ENCODE measurements around the gene NDRG4.

NDRG4 gene

GRCh38 chr16:58536278-58536677, 36.3 kb downstream of the NDRG4 start:
- no peak for TF ChIP-seq CTCF (IDR thresholded peaks at IDR 0.05)
- Mint-ChIP-seq H3K4me1 (no peaks in the 10 kb centered on the region), H3K27me3 (ENCODE audit: low read depth, poor library complexity) (no peaks in the 10 kb centered on the region), H3K9me3 (no peaks in the 10 kb centered on the region), H3K36me3 (ENCODE audit: low read depth) (peaks cover 92% of the 10 kb centered on the region), H3K27ac (no peak overlapping the region), H3K4me3 (no peak overlapping the region)
- no peak for DNase-seq

GRCh38 chr16:58537124-58537906, 37.4 kb downstream of the NDRG4 start:
- Mint-ChIP-seq H3K9me3 (no peaks in the 10 kb centered on the region), H3K4me1 (no peaks in the 10 kb centered on the region), H3K27ac (no peak overlapping the region), H3K36me3 (ENCODE audit: low read depth) (peaks cover 84% of the 10 kb centered on the region), H3K4me3 (no peak overlapping the region), H3K27me3 (ENCODE audit: low read depth, poor library complexity) (no peaks in the 10 kb centered on the region)
- TF ChIP-seq CTCF (IDR thresholded peaks at IDR 0.05): no peak
- DNase-seq: no peak

- no peak for TF ChIP-seq CTCF (IDR thresholded peaks at IDR 0.05)
- Mint-ChIP-seq H3K4me3 (no peak overlapping the region), H3K27me3 (ENCODE audit: low read depth, poor library complexity) (no peaks in the 10 kb centered on the region), H3K4me1 (no peaks in the 10 kb centered on the region), H3K36me3 (ENCODE audit: low read depth) (peaks cover 83% of the 10 kb centered on the region), H3K27ac (no peak overlapping the region), H3K9me3 (no peaks in the 10 kb centered on the region)
- DNase-seq: no peak
These were observed 41.8 kb downstream of the NDRG4 start for GRCh38 chr16:58541711-58542110.

- H3K4me1 Mint-ChIP-seq: no peaks in the 10 kb centered on the region
- no peak overlapping the region for H3K27ac Mint-ChIP-seq
- DNase-seq: no peak
- no peak overlapping the region for H3K4me3 Mint-ChIP-seq
- H3K36me3 Mint-ChIP-seq (ENCODE audit: low read depth): peaks cover 83% of the 10 kb centered on the region
- no peak for TF ChIP-seq CTCF (IDR thresholded peaks at IDR 0.05)
- H3K9me3 Mint-ChIP-seq: no peaks in the 10 kb centered on the region
- no peaks in the 10 kb centered on the region for H3K27me3 Mint-ChIP-seq (ENCODE audit: low read depth, poor library complexity)
These were observed 42.3 kb downstream of the NDRG4 start for GRCh38 chr16:58542291-58542690.

- Mint-ChIP-seq H3K36me3 (ENCODE audit: low read depth) (peaks cover 72% of the 10 kb centered on the region), H3K4me3 (no peak overlapping the region)
- TF ChIP-seq CTCF (IDR thresholded peaks at IDR 0.05): no peak
These were observed 43.7 kb downstream of the NDRG4 start for GRCh38 chr16:58543685-58544084.

GRCh38 chr16:58548378-58548777, 48.4 kb downstream of the NDRG4 start:
- H3K27ac Mint-ChIP-seq: peak overlapping the region; percentile 59
- DNase-seq: no peak
- H3K36me3 Mint-ChIP-seq (ENCODE audit: low read depth): peaks cover 68% of the 10 kb centered on the region
- TF ChIP-seq CTCF (IDR thresholded peaks at IDR 0.05): no peak
- H3K4me3 Mint-ChIP-seq: no peak overlapping the region
- H3K27me3 Mint-ChIP-seq (ENCODE audit: low read depth, poor library complexity): no peaks in the 10 kb centered on the region
- H3K4me1 Mint-ChIP-seq: no peaks in the 10 kb centered on the region
- no peaks in the 10 kb centered on the region for H3K9me3 Mint-ChIP-seq

More at GRCh38 chr16:58543685-58544084, 43.7 kb downstream of the NDRG4 start:
- no peak for DNase-seq
- Mint-ChIP-seq H3K4me1 (no peaks in the 10 kb centered on the region), H3K27ac (no peak overlapping the region), H3K9me3 (no peaks in the 10 kb centered on the region), H3K27me3 (ENCODE audit: low read depth, poor library complexity) (no peaks in the 10 kb centered on the region)
